Measurements from ENCODE around the gene RAB24.

The RAB24 gene

DNA sequence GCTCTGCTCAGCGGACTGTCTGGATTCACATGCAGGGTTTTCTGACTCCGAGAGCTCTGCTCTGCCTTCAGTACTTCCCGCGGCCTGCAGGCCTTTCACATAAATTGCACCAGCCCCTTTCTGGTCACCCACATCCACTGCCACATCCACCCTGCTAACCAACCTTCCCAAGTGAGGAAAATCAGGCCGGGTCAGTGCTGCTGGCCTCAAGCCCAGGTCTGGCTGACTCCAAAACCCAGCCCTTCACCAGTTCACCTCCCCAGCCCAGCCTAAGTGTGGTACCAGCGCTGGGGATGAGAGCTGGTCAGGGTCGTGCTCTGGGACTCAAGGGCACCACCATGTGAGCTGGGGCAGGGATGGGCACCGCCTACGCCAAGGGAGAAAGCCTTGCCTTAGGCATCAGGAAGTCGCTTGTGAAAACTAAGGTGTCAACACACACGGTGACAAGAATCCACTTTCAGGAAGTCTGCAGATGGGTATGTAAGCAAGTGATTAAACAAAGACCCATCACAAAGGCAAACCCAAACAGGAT, 35.7 kb upstream of the RAB24 start:
- Mint-ChIP-seq H3K4me3 (no peak overlapping the region), H3K9me3 (no peaks in the 10 kb centered on the region)
- TF ChIP-seq, protein P1, sequence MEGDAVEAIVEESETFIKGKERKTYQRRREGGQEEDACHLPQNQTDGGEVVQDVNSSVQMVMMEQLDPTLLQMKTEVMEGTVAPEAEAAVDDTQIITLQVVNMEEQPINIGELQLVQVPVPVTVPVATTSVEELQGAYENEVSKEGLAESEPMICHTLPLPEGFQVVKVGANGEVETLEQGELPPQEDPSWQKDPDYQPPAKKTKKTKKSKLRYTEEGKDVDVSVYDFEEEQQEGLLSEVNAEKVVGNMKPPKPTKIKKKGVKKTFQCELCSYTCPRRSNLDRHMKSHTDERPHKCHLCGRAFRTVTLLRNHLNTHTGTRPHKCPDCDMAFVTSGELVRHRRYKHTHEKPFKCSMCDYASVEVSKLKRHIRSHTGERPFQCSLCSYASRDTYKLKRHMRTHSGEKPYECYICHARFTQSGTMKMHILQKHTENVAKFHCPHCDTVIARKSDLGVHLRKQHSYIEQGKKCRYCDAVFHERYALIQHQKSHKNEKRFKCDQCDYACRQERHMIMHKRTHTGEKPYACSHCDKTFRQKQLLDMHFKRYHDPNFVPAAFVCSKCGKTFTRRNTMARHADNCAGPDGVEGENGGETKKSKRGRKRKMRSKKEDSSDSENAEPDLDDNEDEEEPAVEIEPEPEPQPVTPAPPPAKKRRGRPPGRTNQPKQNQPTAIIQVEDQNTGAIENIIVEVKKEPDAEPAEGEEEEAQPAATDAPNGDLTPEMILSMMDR (IDR thresholded peaks at IDR 0.05; ENCODE audit: unreplicated experiment in 3 of 3), result no peak

GRCh38 chr5:177338251-177339106, 35.0 kb upstream of the RAB24 start:
- Mint-ChIP-seq H3K4me1 (no peaks in the 10 kb centered on the region), H3K27ac (no peak overlapping the region), H3K27me3 (ENCODE audit: low read depth) (no peaks in the 10 kb centered on the region), H3K36me3 (ENCODE audit: low read depth) (peaks cover 44% of the 10 kb centered on the region), H3K9me3 (no peaks in the 10 kb centered on the region), H3K4me3 (no peak overlapping the region)
- TF ChIP-seq, protein P1 (IDR thresholded peaks at IDR 0.05; ENCODE audit: unreplicated experiment in 3 of 3), result no peak

More for the DNA sequence above, 35.7 kb upstream of the RAB24 start:
- Mint-ChIP-seq H3K36me3 (ENCODE audit: low read depth) (peaks cover 40% of the 10 kb centered on the region), H3K4me1 (no peaks in the 10 kb centered on the region), H3K27ac (no peak overlapping the region), H3K27me3 (ENCODE audit: low read depth) (no peaks in the 10 kb centered on the region)

DNA sequence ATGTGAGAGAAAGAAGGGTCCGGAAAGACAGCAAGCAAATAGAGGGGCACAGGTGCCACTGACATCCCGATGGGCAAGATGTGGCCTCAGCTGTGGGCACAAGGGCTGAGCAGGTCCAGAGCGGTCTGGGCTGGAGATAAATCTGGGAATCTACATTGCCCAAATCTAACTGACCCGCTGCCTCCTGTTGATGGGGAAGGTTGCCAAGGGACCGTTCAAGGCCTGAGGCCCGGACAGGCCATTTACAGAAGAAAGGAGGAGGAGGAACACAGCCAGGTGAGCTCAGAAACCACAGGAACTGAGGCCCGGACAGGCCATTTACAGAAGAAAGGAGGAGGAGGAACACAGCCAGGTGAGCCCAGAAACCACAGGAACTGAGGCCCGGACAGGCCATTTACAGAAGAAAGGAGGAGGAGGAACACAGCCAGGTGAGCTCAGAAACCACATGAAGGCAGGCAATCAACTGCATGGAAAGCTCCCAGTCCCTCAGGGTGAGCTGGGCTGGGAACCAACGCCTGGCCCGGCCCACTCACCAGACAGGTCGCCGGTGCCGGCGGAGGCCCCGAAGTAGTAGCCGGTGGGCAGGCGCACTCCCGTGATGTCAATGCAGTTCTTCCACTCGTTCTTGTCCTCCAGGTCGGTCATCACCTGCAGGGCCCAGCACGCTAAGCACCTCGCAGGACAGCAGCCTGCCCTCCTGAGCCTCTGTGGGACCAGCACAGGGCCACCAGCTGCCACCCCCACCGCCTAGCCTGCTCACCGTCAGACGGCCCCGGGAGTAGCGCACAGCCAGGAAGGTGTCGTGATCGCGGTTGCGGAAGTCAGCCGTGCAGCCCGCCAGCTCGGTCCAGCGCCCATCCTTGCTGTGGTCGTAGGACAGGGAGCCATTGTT, 33.3 kb upstream of the RAB24 start:
- no peak overlapping the region for H3K27ac Mint-ChIP-seq
- no peaks in the 10 kb centered on the region for H3K4me1 Mint-ChIP-seq
- H3K36me3 Mint-ChIP-seq (ENCODE audit: low read depth), result peaks cover 42% of the 10 kb centered on the region
- H3K4me3 Mint-ChIP-seq, result no peak overlapping the region
- TF ChIP-seq, protein P1 (IDR thresholded peaks at IDR 0.05; ENCODE audit: unreplicated experiment in 3 of 3), result no peak
- H3K27me3 Mint-ChIP-seq (ENCODE audit: low read depth), result no peaks in the 10 kb centered on the region
- no peaks in the 10 kb centered on the region for H3K9me3 Mint-ChIP-seq

DNA sequence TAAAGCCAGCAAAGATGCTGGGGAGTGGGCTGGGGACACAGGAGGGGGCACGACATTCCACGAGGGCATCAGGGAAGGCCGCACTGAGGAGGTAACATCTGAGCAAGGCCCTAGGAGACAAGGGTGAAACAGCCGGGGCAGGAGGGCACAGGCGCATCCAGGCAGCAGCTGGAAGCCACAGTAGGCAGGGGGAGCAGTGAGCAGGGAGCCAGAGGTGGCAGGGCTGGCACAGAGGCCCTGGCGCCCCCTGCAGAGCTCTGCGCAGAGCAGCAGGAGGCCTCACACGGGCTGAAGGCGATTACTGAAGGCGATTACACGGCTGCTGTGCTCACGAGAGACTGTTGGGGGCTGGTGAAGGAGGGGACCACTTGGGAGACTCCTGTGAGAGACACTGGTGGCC, 32.6 kb upstream of the RAB24 start:
- H3K4me3 Mint-ChIP-seq, result no peak overlapping the region
- H3K27me3 Mint-ChIP-seq (ENCODE audit: low read depth), result no peaks in the 10 kb centered on the region
- no peaks in the 10 kb centered on the region for H3K9me3 Mint-ChIP-seq
- no peaks in the 10 kb centered on the region for H3K4me1 Mint-ChIP-seq
- no peak overlapping the region for H3K27ac Mint-ChIP-seq
- TF ChIP-seq, protein P1 (IDR thresholded peaks at IDR 0.05; ENCODE audit: unreplicated experiment in 3 of 3), result peak in 1 of 3 experiments; percentile 13
- H3K36me3 Mint-ChIP-seq (ENCODE audit: low read depth), result peaks cover 35% of the 10 kb centered on the region

DNA sequence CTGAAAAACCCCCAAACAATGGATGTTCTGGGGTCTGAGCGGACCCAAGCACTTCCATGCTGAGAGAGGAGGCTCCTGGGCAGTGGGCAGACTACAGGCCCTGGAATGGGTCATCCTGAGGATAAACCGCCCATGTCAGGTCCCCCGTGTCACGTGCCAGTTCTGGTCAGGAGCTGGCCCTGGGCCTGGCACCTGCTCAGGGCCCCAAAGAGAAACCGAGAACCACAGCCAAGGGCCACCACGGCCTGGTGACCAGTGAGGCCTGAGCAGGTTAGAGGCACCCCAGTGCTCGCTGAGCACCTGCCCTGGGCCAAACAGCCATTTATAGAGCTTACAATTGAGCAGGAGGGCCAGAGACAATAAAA, 32.2 kb upstream of the RAB24 start:
- TF ChIP-seq, protein P1 (IDR thresholded peaks at IDR 0.05; ENCODE audit: unreplicated experiment in 3 of 3), result no peak
- Mint-ChIP-seq H3K27ac (no peak overlapping the region), H3K9me3 (no peaks in the 10 kb centered on the region), H3K4me3 (no peak overlapping the region), H3K36me3 (ENCODE audit: low read depth) (peaks cover 37% of the 10 kb centered on the region), H3K27me3 (ENCODE audit: low read depth) (no peaks in the 10 kb centered on the region), H3K4me1 (no peaks in the 10 kb centered on the region)

All from nephron (organoid).